ENCODE measurements around the gene RAP1A.
"Not testable (repeated sequence)": the region's sequence is repeated elsewhere in the genome, so short reads cannot be mapped to it uniquely, and the experiment has no call there.

The RAP1A gene

GRCh38 chr1:111654839-111655238 is 35.2 kb downstream of the RAP1A start:
- H3K4me1 ChIP-seq (ENCODE audit: insufficient read depth, low read length), result peaks cover 11% of the 10 kb centered on the region; the same call in 1 of the 2 replicates
- no peak overlapping the region for H3K9ac ChIP-seq (ENCODE audit: low read depth, low read length)
- no peaks in the 10 kb centered on the region for H3K36me3 ChIP-seq (ENCODE audit: insufficient read depth, low read length)
- H3K9me3 ChIP-seq (ENCODE audit: control insufficient read depth, insufficient read depth, low read length), result no peaks in the 10 kb centered on the region

GRCh38 chr1:111656086-111657017 is 36.8 kb downstream of the RAP1A start:
- H3K9ac ChIP-seq (ENCODE audit: low read depth, low read length), result no peak overlapping the region
- H3K36me3 ChIP-seq (ENCODE audit: insufficient read depth, low read length), result no peaks in the 10 kb centered on the region
- peaks cover 16% of the 10 kb centered on the region; the same call in 1 of the 2 replicates for H3K4me1 ChIP-seq (ENCODE audit: insufficient read depth, low read length)
- H3K9me3 ChIP-seq (ENCODE audit: control insufficient read depth, insufficient read depth, low read length), result no peaks in the 10 kb centered on the region

GRCh38 chr1:111658622-111659021 is 39.0 kb downstream of the RAP1A start:
- Histone ChIP-seq H3K4me1 (ENCODE audit: insufficient read depth, low read length) (peaks cover 16% of the 10 kb centered on the region; the same call in 1 of the 2 replicates), H3K9ac (ENCODE audit: low read depth, low read length) (no peak overlapping the region), H3K36me3 (ENCODE audit: insufficient read depth, low read length) (no peaks in the 10 kb centered on the region), H3K9me3 (ENCODE audit: control insufficient read depth, insufficient read depth, low read length) (no peaks in the 10 kb centered on the region)

GRCh38 chr1:111660204-111661150 is 40.9 kb downstream of the RAP1A start:
- Histone ChIP-seq H3K9me3 (ENCODE audit: control insufficient read depth, insufficient read depth, low read length) (no peaks in the 10 kb centered on the region), H3K9ac (ENCODE audit: low read depth, low read length) (no peak overlapping the region), H3K36me3 (ENCODE audit: insufficient read depth, low read length) (no peaks in the 10 kb centered on the region), H3K4me1 (ENCODE audit: insufficient read depth, low read length) (peaks cover 19% of the 10 kb centered on the region; the same call in 1 of the 2 replicates)

GRCh38 chr1:111664652-111665051 is 45.1 kb downstream of the RAP1A start:
- Histone ChIP-seq H3K36me3 (ENCODE audit: insufficient read depth, low read length) (no peaks in the 10 kb centered on the region), H3K9ac (ENCODE audit: low read depth, low read length) (no peak overlapping the region), H3K9me3 (ENCODE audit: control insufficient read depth, insufficient read depth, low read length) (no peaks in the 10 kb centered on the region), H3K4me1 (ENCODE audit: insufficient read depth, low read length) (peaks cover 10% of the 10 kb centered on the region; the same call in 1 of the 2 replicates)

DNA sequence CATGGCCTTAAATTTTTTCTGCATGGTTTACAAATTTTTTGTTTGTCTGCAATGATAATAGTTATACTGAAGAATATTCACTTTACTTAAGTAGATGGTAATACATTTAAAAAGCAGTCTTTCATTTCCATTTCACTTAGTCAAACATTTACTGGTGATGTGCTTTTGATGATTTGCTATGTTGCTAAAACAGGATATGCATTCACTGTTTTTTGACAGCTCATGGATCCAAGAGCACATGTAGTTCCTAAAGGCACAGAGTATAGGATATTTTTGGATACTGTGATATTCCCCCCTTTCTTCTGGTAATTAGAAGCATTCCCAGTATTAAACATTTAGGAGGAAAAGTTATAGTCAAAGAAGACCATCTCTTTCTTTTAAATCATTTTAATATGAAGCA is 45.9 kb downstream of the RAP1A start:
- H3K36me3 ChIP-seq (ENCODE audit: insufficient read depth, low read length), result no peaks in the 10 kb centered on the region
- H3K9me3 ChIP-seq (ENCODE audit: control insufficient read depth, insufficient read depth, low read length), result no peaks in the 10 kb centered on the region
- H3K9ac ChIP-seq (ENCODE audit: low read depth, low read length), result no peak overlapping the region
- peaks cover 3% of the 10 kb centered on the region; the same call in 1 of the 2 replicates for H3K4me1 ChIP-seq (ENCODE audit: insufficient read depth, low read length)

- Histone ChIP-seq H3K36me3 (ENCODE audit: insufficient read depth, low read length) (no peaks in the 10 kb centered on the region), H3K9ac (ENCODE audit: low read depth, low read length) (no peak overlapping the region), H3K4me1 (ENCODE audit: insufficient read depth, low read length) (peaks cover 3% of the 10 kb centered on the region; the same call in 1 of the 2 replicates)
These were observed 47.2 kb downstream of the RAP1A start for GRCh38 chr1:111666828-111667227.

DNA sequence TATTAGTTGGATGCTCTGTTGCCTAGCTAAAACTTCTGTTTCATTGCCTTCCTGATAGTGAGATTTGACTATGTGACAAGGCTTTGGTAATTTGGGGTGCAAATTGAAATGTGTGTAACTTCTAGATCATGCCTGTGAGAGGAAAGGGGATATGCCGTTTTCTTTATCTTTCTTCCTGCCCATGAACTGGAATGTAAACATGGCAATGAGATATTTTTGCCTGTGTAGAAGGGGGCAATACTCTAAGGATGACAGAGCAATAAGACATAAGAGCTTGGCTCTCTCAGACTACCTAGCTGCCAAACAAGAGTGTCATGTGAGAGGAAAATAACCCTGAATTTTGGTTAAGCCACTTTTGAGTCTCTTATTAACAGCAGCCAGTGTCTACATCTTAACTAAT is 49.7 kb downstream of the RAP1A start:
- no peaks in the 10 kb centered on the region; the same call in 1 of the 2 replicates for H3K9me3 ChIP-seq (ENCODE audit: control insufficient read depth, insufficient read depth, low read length)
- no peak overlapping the region for H3K9ac ChIP-seq (ENCODE audit: low read depth, low read length)
- peaks cover 3% of the 10 kb centered on the region; the same call in 1 of the 2 replicates for H3K4me1 ChIP-seq (ENCODE audit: insufficient read depth, low read length)
- H3K36me3 ChIP-seq (ENCODE audit: insufficient read depth, low read length), result no peaks in the 10 kb centered on the region

More at GRCh38 chr1:111666828-111667227, 47.2 kb downstream of the RAP1A start:
- no peaks in the 10 kb centered on the region for H3K9me3 ChIP-seq (ENCODE audit: control insufficient read depth, insufficient read depth, low read length)

- Histone ChIP-seq H3K9me3 (ENCODE audit: control insufficient read depth, insufficient read depth, low read length) (no peaks in the 10 kb centered on the region; the same call in 1 of the 2 replicates), H3K9ac (ENCODE audit: low read depth, low read length) (no peak overlapping the region), H3K4me1 (ENCODE audit: insufficient read depth, low read length) (no peaks in the 10 kb centered on the region), H3K36me3 (ENCODE audit: insufficient read depth, low read length) (no peaks in the 10 kb centered on the region; the same call in 1 of the 2 replicates)
These were observed 52.3 kb downstream of the RAP1A start for GRCh38 chr1:111671852-111672251.

DNA sequence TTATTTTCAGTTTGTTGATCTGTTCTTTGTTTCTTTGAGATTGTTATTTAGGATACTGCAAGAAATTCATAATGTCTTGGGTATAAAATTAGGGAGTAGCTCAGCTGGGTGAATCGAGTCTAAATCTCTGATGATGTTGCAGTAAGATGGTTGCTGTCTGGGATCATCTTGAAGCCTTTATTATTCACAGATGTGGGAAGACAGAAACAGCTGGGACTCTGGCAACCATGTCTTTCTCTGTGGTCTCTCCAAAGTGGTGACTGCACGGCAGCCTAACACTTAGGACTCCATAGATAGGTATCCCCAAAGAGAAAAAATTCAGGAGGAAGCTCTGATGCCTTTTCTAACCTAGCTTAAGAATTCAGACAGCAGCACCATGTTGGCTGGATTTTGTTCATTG is 52.7 kb downstream of the RAP1A start:
- H3K36me3 ChIP-seq (ENCODE audit: insufficient read depth, low read length), result peaks cover 1% of the 10 kb centered on the region
- H3K9me3 ChIP-seq (ENCODE audit: control insufficient read depth, insufficient read depth, low read length), result no peaks in the 10 kb centered on the region; the same call in 1 of the 2 replicates
- no peak overlapping the region for H3K9ac ChIP-seq (ENCODE audit: low read depth, low read length)
- no peaks in the 10 kb centered on the region for H3K4me1 ChIP-seq (ENCODE audit: insufficient read depth, low read length)

DNA sequence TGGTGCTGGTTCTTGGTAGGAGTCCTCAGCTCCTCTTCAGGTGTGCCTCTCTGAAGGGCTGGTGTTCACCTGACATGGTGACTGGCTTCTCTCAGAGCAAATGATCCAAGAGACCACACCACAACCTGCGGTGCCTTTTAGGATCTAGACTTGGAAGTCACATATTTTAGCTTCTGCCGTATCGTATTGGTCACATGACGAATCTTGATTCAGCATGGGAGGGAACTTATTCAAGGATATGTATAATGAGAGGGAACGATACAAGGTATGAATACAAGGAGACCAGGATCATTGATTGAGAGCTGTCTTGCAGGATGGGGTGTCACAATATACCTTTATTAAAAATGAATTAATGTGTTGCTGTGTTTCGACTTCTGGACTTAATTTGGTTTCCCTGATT is 58.0 kb downstream of the RAP1A start:
- no peak overlapping the region for H3K9ac ChIP-seq (ENCODE audit: low read depth, low read length)
- H3K4me1 ChIP-seq (ENCODE audit: insufficient read depth, low read length), result no peaks in the 10 kb centered on the region
- H3K36me3 ChIP-seq (ENCODE audit: insufficient read depth, low read length), result peaks cover 3% of the 10 kb centered on the region
- H3K9me3 ChIP-seq (ENCODE audit: control insufficient read depth, insufficient read depth, low read length), result peaks cover 5% of the 10 kb centered on the region; the same call in 1 of the 2 replicates

- H3K9ac ChIP-seq (ENCODE audit: low read depth, low read length), result no peak overlapping the region
- peaks cover 3% of the 10 kb centered on the region for H3K36me3 ChIP-seq (ENCODE audit: insufficient read depth, low read length)
- peaks cover 8% of the 10 kb centered on the region; the same call in 1 of the 2 replicates for H3K9me3 ChIP-seq (ENCODE audit: control insufficient read depth, insufficient read depth, low read length)
- no peaks in the 10 kb centered on the region for H3K4me1 ChIP-seq (ENCODE audit: insufficient read depth, low read length)
These were observed 60.0 kb downstream of the RAP1A start for GRCh38 chr1:111679541-111679940.

DNA sequence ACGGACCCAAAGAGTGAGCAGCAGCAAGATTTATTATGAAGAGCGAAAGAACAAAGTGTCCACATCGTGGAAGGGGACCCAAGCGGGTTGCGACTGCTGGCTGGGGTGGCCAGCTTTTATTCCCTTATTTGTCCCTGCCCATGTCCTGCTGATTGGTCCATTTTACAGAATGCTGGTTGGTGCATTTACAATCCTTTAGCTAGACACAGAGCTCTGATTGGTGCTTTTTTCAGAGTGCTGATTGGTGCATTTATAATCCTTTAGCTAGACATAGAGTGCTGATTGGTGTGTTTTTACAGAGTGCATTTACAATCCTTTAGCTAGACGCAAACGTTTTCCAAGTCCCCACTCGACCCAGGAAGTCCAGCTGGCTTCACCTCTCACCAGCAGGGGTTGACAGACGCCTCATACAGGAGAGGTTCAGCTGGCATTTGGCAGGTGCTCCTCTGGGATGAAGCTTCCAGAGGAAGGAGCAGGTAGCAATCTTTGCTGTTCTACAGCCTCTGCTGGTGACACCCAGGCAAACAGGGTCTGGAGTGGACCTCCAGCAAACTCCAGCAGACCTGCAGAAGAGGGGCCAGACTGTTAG is 60.7 kb downstream of the RAP1A start:
- not testable (repeated sequence) for H3K36me3 ChIP-seq (ENCODE audit: insufficient read depth, low read length); H3K9me3 ChIP-seq (ENCODE audit: control insufficient read depth, insufficient read depth, low read length); H3K4me1 ChIP-seq (ENCODE audit: insufficient read depth, low read length); H3K9ac ChIP-seq (ENCODE audit: low read depth, low read length)

Data from ES-I3 (cell line).